Measurements from ENCODE around the gene NDUFS1.
"Not testable (repeated sequence)": the region's sequence is repeated elsewhere in the genome, so short reads cannot be mapped to it uniquely, and the experiment has no call there.

The NDUFS1 gene

DNA sequence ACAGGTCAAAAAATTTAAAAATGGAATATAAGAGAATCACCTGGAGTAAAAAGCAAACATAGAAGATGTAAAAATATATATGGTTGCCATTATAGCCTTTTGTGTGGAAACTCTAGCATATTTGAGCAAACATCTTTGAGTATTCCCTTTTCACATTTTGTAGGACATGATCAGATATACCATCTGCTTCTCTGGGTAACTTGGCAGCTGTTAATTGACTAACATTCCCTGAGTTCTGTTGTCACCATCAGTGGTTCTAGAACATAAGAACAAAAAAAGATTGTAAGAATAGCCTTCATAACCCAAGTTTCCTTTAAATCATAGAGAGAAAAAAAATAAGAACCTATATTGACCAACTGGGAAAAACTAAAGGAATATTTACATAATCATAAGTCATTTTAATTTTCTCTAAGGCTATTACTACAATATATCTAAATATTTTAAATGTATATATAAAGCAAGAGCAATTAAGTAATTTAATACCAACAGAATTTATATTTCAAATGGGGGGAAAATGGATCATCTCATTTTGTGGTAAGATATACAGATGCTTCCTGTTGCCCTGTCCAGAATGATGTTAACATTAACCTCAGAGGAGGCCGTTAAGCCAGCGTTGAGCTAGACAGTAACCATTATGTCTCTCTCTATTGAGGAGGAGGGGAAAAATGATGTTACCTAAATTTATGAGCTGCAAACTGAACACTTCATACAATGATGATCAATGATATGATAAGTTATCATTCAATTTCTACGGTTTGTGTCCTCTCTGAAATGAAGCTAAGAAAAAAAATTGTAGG lies 63.5 kb downstream of the NDUFS1 start:
- no peak for DNase-seq

- DNase-seq, result no peak
These were observed 66.9 kb downstream of the NDUFS1 start for GRCh38 chr2:206092297-206092696.

- no peak for DNase-seq
These were observed 71.0 kb downstream of the NDUFS1 start for GRCh38 chr2:206088248-206088647.

- no peak for DNase-seq
These were observed 72.4 kb downstream of the NDUFS1 start for GRCh38 chr2:206086716-206087350.

DNA sequence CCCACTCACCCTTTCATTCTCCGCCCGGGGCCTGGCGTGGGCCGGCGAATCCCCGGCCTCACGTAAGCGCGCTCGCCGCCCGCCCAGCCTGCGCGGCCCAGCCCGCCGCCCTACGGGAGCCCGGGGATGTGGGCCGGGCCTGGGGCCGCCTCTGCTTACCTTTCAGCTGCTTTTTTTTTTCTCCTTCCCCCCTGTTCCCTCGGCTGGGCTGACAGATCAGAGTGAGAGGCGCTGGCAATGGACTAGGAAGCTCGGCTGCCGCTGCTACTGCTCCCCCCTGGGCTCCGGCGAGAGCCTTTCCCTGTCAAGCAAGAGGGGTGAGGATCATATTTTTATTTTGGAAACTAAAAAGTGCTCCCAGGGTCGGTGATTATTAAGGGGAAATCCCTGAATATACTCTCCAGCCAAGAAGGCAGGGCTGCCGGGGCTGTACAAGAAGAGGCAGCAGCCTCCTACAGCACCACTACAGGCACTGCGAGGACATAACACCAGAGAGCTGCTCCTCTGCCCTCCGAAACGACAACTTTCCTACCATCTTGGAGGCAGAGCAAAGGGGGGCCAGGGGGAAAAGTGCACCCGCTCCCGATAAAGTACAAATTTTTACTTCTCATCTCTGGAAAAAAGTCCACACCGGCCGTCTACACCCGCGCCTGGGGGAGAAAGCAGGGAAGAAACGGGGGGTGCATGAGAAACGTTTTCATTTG lies 73.3 kb downstream of the NDUFS1 start, which contains the start of gene INO80D:
INO80D (minus strand) TSS at position 433 of the 704 bp plus-strand sequence. CDS start 23,158 bp downstream, outside the sequence.
- peak; percentile 85 for DNase-seq

GRCh38 chr2:206084870-206085741 lies 74.1 kb downstream of the NDUFS1 start:
- peak; percentile 16 for DNase-seq

GRCh38 chr2:206084439-206084869 lies 74.8 kb downstream of the NDUFS1 start:
- DNase-seq, result peak; percentile 7

GRCh38 chr2:206083602-206084438 lies 75.4 kb downstream of the NDUFS1 start:
- DNase-seq, result peak; percentile 13

DNA sequence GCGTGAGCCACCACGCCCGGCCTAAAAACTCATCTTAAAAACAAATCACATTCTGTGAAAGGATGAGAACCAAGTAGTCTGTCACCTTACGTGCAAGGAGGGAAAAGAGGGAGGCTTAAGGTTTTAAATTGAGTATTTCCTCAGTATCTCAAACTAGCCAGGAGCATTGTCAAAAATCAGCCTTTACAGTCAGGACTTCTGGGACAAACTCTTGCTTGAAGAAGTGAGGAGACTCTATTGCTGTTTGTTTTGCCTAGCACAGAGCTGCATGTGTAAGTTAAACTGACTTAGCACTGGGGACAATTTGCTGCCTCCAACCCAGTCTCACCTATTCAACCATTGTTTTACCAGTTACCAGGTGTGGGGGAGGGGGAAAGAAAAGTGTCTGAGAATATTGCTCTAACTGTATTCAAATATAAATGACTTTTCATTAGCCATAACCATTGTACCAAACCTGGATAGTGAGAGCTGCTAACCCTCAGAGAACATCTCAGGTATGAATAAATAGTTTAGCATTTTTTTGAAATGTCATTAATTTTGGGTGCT lies 76.9 kb downstream of the NDUFS1 start:
- no peak for DNase-seq

- DNase-seq, result no peak
These were observed 78.3 kb downstream of the NDUFS1 start for GRCh38 chr2:206080927-206081326.

DNA sequence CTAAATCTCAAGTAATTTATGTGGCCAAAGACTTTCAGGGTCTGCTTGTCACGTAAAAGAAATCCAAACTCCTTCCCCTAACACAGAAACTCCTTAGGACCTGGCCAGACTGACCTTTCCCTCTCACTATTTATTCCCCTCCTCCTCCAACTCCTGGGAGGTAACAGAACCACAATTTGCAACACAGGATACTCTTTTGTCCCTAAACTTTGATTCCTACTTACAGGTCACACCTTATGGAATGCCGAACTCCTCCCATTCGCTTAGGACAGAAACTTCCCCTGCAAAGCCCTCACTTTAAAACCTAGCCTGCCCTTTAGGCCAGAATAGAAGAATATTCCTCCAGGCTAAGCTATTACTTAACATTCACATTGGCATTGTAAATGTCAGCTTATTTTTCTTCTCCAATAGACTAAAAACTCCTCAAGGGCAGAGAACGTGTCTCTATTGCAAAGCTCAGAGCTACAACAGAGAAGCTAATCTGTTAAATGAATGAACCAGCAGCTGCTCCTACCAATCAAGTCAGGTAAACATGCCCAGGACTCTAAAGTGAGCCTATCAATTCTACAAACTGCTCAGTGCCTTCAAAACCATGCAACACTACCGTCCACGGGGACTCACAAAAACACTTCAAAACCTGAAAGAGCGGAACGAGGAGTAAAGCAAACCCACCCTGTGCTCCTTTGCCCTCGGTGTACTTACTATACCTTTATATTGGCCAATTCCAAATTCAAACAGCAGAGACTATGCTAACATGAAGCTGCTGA lies 79.4 kb downstream of the NDUFS1 start:
- no peak for DNase-seq

DNA sequence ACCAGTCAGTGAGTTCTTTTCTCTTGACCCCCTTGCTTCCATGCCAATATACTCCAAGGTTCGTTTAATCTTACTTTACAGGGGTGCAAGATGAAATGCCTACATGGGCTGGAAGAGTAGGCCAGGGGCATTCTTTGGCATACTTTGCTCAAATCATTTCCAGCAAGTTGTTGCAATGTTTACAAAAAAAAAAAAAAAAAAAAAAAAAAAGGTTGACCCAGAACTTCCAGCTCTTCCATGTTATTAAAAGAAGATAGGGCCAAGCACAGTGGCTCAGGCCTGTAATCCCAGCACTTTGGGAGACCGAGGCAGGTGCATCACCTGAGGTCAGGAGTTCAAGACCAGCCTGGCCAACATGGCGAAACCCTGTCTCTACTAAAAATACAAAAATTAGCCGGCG lies 81.4 kb downstream of the NDUFS1 start:
- DNase-seq, result not testable (repeated sequence)

GRCh38 chr2:206075113-206075512 lies 84.1 kb downstream of the NDUFS1 start:
- no peak for DNase-seq

DNA sequence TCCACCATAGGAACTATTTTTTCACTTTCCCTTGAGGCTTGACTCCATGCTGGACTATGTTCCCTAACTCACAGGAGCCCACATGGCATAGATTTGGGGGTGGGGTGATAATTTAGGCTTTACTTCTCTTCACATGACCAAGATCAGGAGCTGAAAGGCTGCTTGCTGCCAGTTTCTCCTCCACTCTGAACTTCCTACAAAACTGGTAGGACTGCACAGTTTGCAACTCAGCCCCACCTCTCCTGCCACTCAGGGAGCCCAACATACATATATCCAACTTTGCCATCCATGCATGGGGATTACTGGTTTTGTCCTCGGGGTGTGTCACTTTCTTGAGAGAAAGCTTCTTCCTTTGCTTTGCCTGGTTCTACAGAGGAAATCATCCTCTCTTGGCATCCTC lies 87.4 kb downstream of the NDUFS1 start:
- DNase-seq, result no peak

GRCh38 chr2:206069417-206069816 lies 89.8 kb downstream of the NDUFS1 start:
- DNase-seq, result no peak

- DNase-seq, result no peak
These were observed 91.0 kb downstream of the NDUFS1 start for GRCh38 chr2:206068207-206068606.

Data from stimulated activated CD4-positive, alpha-beta T cell treated with anti-CD3 and anti-CD28 coated beads, Interleukin-1b, Interleukin-23, amount 100 ng/mL, for 48 hours (primary cell).